Right ventricle myocardium inferior (tissue), 1 donor: Measurements from ENCODE around the gene HDDC2. TPM values are rescaled to one million over a fixed set of nuclear protein-coding genes. Genes with fewer than 3 reads are reported as not detected.

Experiments
- ATAC-seq: fragments of 200-7000 bp; cut with Tn5 transposase; one replicate; pipeline ENCODE4 v1.9.1; 2020; ENCODE audit warnings: mild to moderate bottlenecking, moderate library complexity
- DNase-seq: peaks from one replicate; pipeline ENCODE4 v3.0.0; 2021; ENCODE audit errors: missing footprints
- intact Hi-C: fragments of 100-400 bp; cut with DNase I; formaldehyde crosslinking; loops from one replicate; pipeline ENCODE4 v1.11.0; 2022
- long read RNA-seq: library from polyadenylated mRNA; unstranded; transcript quantifications from one replicate; pipeline ENCODE4 v2.0.0, GENCODE V29; 2021
- total RNA-seq: library from RNA; stranded (reverse); fragmentation: NEBNext Ultra II Directional; extraction: Animal tissue kit (Norgen Biotek cat#: 25700); gene quantifications from one replicate; pipeline ENCODE4 v1.2.1, GENCODE V29; 2021
- donor health status: DM: no; HTN: yes; CAD: no; lungs with severe emphysema.

Gene HDDC2, protein sequence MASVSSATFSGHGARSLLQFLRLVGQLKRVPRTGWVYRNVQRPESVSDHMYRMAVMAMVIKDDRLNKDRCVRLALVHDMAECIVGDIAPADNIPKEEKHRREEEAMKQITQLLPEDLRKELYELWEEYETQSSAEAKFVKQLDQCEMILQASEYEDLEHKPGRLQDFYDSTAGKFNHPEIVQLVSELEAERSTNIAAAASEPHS
- total RNA-seq: 91.6 TPM
- long read RNA-seq, transcript HDDC2-201 (5 exons, 1,350 nt): major isoform, 22 of 45 reads
- long read RNA-seq, transcript HDDC2-202 (6 exons, 918 nt): minor isoform, 12 of 45 reads
- long read RNA-seq, partial matches to known transcripts: 1 of 45 reads
- long read RNA-seq, other reads (novel, unspliced or antisense): 9 of 45 reads

DNA sequence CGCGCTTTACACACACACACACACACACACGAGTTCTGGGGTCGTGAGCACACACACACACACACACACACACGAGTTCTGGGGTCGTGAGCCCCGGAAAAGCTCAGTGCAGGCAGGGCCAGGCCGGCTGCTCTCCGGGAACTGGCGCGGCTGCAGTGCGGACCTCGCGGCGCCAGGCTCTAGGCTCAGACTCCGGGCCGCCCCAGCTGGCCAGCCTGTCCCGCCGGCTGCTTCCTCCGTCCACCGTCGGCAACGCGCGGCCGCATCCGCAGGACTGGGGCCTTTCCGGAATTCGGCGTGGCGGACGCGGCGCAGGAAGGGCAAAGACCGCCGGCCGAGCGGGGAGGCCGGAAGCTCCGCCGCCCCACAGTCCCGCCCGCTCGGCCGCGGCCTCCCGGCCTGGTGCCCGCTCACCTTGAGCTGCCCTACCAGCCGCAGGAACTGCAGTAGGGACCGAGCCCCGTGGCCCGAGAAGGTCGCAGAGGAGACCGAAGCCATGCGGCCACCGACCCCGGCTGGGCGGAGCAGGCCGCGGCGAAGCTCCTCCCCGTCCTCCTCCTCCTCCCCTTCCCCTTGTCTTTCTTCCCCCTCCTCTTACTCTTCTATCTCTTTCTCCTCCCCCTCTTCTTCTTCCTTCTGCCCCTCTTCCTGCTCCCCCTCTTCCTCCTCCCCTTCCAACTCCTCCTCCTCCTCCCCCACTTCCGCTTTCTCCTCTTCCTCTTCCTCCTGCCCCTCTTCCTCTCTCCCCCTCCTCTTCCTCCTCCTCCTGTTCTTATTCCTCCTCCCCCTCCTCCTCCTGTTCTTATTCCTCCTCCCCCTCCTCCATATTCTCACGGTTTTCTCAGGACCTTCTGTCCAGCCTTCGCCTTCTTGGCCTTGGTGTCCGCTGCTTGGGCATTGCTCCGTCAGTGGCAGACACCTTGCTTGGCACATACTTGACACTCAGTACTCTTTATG lies at the start of gene HDDC2:
HDDC2 (minus strand) TSS at position 533 of the 957 bp plus-strand sequence; CDS start at position 498, 35 bp downstream.
- intact Hi-C loops: loop anchor here (1.0 to 5.0 kb wide), 2 partner anchors 104 to 148 kb away; partner anchors contain the start of gene TPD52L1
- peak; percentile 92 for DNase-seq
- ATAC-seq: peak; percentile 90

DNA sequence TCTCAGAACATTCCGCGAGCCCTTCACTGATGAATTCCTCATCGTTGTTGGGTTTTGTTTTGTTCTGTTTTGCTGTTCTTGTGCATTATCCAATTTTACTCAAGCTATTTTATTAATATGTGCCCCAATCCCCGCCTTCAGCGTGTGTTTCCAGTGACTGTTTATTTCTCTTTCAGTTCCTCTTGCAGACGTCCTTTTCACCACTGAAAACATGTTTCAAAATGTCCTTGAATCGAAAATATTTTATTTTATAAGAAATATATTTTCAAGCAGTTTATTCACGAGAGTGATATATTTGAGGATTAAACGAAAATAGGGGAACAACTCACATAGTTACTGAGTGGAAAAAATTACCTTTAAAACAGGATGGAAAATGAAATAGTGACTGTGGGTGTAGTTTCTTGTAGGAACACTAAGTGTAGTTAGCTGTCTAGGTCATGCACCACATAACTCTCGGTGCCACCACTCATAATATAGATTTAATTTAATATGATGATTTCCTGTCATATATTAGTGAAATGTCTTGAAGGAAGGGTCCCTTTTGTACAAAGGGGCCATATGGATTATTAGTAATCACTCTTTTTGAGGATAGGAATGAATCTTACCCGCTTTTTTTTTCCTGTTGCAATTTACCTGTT lies 45.3 kb upstream of the HDDC2 start:
- ATAC-seq: no peak
- no peak for DNase-seq
- intact Hi-C loops: no loop called here

DNA sequence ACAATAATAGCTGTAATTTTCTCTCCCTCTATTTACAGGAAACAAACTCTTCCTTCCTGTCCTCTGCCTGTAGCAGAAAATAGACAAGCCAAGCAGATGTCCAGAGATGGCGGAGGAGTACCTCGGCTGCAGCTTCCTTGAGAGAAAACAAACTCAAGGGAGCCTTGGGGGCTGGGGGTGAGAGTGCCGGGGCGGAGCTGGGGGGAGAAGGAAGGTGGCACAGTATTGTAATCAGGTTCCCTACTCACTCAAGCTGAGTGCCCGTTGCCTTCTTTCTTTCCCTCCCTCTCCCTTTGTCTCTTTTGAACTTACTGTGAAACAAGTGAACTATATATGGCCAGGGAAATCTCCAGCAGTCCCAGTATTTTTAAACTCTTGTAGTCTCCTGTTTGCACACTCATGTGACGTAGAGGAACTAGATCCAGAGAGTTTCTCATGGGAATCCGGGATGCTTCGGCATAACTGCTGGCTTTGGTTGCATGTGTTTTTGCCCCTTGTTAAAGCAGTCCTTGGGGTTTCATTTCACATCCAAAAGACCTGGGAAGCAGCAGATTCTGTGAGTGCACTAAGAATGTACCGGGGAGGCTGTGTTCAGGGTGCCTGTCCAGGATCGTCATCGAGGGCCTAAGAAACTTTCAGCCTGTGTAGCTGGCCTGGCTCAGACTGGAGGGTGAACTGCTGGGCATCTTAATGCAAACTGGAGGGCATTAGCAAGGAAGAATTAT lies 44.6 kb upstream of the HDDC2 start:
- intact Hi-C loops: no loop called here
- no peak for DNase-seq
- no peak for ATAC-seq

DNA sequence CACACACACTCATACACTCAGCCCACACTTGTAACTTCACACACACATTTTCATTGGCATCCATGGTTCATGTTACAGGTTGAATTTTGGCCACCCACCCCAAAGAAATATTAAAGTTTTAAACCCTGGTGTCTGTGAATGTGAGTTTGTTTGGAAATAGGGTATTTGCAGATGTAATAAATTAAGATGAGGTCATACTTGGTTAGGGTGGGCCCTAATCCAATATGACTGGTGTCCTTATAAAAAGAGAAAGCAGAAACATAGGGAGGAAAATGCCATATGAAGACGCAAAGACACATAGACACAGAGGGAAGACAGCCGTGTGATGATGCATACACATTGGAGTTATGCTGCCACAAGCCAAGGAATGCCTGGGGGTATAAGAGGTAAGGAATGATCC lies 39.7 kb upstream of the HDDC2 start:
- no peak for DNase-seq
- intact Hi-C loops: no loop called here
- no peak for ATAC-seq

DNA sequence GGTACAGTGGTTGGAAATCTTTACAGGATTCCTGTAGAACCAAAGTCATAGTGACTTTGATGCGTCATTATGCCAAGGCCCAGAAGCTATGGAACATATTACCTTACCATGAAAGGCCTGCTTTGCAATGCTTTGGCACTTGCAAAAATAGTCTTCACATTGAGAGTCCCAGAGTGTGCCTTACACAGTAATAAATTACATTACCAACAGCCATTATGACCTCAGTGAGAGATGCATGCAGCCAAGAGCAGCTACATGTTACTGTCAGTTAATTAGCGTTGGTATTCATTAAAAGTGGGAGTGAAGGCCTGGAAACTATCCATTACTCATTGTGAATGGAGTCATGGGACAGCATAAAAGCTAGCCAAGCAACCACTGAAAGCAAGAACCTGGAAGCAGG lies 39.2 kb upstream of the HDDC2 start:
- ATAC-seq (no peak), DNase-seq (no peak)
- intact Hi-C loops: no loop called here

DNA sequence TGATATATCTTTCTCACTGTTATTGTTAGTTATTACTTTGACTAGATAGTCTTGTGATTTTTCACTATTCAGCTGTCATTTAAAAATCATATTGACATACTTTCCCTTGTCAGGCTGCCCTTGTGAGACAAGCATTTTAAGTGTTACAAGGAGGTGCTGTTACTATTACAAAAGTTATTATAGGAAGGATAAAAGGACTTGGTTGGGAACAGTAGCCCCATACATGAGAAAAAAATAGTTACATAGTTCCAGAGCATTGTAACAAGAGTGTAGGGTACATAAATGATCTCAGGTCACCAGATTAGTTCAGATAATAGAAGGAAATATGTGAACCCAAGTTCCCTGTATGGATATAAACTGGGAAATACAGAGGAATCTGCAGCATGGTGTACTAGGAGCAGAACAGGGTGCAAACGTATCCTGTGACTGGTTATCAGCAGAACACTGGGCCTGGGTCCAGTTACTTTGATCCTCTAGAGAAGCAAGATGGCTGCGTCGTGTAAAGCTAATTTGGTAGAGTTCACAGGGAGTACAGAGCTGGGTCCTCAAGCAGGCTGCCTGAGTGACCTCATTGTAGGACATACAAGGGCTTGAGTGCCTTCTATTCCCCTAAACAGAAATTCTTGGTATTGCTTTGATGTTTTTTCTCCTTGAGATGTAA lies 38.5 kb upstream of the HDDC2 start:
- ATAC-seq (peak; percentile 94), DNase-seq (no peak)
- intact Hi-C loops: no loop called here

DNA sequence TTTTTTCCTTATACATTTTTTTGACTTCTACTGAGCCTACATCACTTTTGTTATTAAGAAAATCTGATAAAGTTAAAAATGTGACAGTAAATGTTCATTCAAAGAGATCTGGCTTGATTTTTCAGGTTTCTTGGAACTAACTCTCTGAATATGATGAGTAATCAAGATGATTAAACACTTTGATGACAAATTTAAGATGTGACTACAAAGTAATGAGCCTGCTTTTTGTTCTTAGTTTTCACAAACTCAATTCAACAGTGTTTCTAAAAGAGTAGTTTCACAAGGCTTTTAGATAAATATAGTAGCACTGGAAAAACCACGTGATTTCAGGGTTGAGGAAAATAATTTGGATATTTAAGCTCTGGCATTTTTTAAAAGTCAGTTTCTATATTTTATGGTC lies 37.9 kb upstream of the HDDC2 start:
- intact Hi-C loops: no loop called here
- ATAC-seq (no peak), DNase-seq (no peak)

DNA sequence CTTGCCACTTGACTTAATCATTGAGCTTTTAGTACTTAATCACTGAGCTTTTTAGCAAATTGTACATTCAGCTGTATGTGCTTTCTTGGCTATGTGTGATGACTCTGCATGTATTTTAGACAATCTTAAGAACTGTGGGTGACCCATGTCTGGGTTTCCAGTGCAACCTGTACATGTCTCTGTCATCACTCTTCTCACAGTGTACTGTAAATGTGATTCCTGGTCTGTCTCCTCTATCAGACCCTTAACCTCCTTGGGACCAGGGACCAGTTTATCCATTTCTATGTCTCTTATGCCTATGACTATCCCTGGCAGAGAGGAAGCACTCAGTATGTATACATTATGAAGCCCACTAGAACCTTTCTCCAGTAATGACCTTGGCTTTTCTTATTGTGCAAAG lies 36.6 kb upstream of the HDDC2 start:
- no peak for DNase-seq
- no peak for ATAC-seq

DNA sequence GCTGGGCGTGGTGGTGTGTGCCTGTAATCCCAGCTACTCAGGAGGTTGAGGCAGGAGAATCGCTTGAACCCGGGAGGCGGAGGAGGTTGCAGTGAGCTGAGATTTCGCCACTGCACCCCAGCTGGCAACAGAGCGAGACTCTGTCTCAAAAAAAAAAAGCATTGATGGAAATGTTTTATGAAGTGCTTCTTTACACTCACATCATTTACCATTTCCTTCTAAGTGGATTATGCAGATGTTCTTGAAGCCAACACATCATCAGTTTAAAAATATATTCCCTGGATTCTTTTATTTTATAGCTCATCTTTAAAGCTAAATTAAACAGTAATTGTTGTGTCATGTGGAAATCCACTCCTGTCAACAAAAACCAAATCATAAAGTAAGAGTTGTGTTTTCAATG lies 35.9 kb upstream of the HDDC2 start:
- intact Hi-C loops: no loop called here
- no peak for DNase-seq
- no peak for ATAC-seq

More for the DNA sequence above, 36.6 kb upstream of the HDDC2 start:
- intact Hi-C loops: no loop called here

DNA sequence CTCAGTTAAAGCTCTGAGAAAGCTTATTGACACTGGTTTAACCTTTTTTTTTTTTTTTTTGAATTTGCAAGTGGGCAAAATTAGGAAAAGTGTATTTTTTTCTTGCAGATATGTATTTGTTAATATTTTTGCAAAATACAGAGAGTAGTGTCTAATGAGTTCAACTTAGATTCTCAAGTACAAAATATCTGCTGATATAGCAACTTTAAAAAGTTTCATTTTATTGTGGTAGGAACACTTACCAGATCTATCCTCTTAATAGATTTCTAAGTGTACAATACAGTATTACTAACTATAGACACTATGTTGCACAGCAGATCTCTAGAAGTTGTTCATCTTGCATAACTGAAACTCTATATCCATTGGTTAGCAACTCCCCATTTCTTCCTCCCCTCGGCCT lies 30.9 kb upstream of the HDDC2 start:
- DNase-seq: no peak
- intact Hi-C loops: no loop called here
- ATAC-seq: no peak

DNA sequence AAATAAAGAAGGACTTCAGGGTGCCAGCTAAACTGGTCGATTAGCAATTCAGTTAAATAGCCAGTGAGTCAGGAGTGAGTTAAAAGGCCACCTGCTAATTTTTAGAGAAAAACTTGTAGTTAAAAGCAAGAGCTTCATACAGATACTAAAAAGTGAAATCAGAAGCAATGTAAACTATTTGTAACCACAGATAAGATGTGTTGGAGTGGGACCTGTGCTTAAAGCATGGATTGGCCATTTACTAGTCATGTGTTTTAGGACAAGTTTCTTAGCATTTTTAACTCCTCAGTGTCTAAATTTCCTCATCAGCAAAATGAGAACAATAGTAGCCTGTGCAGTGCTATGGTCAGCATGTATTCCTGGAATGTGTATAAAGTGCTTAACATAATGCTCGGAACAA lies 23.8 kb upstream of the HDDC2 start:
- no peak for DNase-seq
- intact Hi-C loops: no loop called here
- no peak for ATAC-seq

DNA sequence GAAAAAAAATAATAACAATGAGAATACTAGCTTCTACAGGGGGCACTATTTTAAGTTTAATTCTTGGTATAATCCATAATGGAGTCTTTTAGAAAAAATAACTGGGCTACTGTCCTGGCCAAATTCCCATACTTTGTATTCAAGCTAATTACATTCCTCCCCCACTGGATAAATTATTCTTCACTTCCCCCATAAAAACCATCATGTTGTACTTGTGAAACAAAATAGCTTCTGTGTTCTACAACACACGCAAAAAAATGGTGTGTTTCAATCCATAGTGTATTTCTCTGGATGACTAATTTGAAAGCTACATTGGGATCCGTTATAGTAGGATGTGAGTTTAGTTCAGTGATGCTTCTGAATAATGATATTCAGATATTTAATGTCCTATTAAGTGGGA lies 21.6 kb upstream of the HDDC2 start:
- ATAC-seq (no peak), DNase-seq (no peak)
- intact Hi-C loops: loop anchor here (5.0 kb wide), 1 partner anchor 339 kb away; no protein-coding TSS in a partner anchor

DNA sequence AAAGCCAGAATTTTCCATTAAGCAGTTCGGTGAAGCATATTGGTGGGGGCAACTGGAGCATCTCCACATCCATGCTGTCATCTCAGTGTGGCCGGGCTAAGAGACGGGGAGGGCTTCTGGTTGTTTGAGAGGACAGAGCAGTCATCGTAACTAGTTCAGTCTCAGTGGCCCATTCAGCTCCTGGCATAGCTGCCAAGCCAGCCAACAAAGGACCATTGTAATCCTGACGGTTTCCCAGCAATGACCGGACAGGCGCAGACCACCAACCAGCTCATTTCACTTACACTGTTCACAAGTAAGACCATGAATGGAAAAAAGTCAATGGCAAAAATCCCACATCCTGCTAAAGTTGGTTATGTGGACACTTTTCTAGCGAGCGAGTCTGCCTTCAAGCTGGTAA lies 14.9 kb upstream of the HDDC2 start:
- no peak for DNase-seq
- intact Hi-C loops: no loop called here

DNA sequence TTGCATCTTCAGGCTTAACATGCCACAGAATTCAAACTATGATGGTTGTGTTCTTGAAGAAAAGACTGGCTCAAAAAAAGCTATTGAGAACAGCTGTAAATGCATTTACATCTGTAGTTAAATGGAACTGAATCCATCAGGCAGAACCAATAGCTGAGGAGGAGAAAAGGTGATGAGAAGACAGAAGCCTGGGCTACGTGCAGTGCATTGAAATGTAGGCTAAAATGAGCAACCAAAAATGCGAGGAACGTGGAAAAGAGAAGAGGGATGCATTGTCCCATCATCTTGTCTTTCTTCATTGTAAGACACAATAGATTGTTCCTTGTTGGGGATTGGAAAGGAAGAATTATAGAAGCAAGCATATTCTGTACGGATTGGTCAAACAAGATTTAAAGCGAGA lies 13.8 kb upstream of the HDDC2 start:
- DNase-seq (no peak), ATAC-seq (no peak)
- intact Hi-C loops: loop anchor here (2.0 kb wide), 1 partner anchor 47 kb away; no protein-coding TSS in a partner anchor

More for the DNA sequence above, 14.9 kb upstream of the HDDC2 start:
- no peak for ATAC-seq

DNA sequence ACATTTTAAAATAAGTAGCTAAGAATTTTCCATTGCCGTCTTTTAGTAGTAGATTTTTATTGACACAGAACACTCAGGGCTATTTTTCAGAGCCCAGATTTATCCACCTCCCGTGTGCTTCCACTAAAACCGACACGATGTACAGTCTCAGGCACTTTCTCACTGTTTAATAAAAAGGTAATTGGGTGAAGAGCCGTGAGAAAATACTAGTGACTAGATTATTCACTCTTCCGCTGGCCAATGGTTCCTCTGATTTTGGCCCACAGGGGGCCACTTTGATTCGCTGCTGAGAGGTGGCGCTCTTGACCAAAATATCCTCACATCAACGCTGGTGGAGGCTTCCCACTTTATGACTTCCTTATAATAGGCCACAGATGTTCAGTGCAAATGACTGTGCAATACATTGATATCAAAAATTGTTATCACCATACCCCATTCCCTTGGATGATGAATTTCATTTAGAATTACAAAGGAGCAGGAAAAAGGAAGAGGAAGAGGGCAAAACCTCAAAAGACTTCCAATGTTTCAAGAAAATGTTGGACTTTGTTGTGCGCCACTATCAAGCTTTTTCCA lies 12.3 kb upstream of the HDDC2 start:
- ATAC-seq (peak; percentile 87), DNase-seq (peak; percentile 54)
- intact Hi-C loops: loop anchor here (2.0 to 5.0 kb wide), 2 partner anchors 49 to 438 kb away; no protein-coding TSS in a partner anchor

DNA sequence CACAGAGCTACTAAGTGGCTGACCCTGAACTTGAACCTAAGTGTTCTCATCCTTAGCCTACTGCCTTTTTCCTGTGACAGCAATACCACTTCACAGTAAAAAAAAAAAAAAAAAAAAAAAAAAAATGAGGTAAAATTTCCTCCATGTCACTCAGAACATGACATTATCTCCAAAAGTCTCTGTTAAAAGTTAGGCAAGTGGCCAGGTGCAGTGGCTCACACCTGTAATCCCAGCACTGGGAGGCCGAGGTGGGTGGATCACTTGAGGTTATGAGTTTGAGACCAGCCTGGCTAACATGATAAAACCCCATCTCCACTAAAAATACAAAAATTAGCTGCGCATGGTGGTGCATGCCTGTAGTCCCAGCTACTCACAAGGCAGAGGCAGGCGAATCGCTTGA lies 11.2 kb upstream of the HDDC2 start:
- intact Hi-C loops: loop anchor here (5.0 kb wide), 1 partner anchor 439 kb away; no protein-coding TSS in a partner anchor

DNA sequence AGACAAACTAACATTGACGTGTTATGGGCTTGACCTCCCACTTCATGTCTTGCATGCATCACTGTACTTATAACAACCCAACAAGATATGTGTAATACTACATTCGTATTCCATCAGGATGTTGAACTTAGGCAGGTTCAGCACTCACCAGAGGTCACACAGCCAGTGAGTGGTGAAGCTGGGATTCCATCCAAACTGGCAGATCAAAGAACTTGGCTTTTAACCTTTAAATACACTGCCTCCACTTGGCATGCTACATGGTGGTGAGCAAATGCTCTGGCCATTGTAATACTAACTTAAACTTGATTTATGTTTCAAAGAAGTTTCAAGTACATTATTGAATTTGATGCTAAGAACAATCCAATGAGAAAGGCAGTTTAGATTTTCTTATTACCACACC lies 10.7 kb upstream of the HDDC2 start:
- no peak for DNase-seq
- peak; percentile 36 for ATAC-seq
- intact Hi-C loops: loop anchor here (5.0 kb wide), 1 partner anchor 440 kb away; no protein-coding TSS in a partner anchor

More for the DNA sequence above, 11.2 kb upstream of the HDDC2 start:
- peak; percentile 32 for DNase-seq
- ATAC-seq: no peak
